Keratinocyte (primary cell): Measurements from ENCODE around the gene ROPN1L. TPM values are rescaled to one million over a fixed set of nuclear protein-coding genes. Genes with fewer than 3 reads are reported as not detected.

Source experiments
- DNase-seq: peaks from one replicate; pipeline ENCODE4 v3.0.0-alpha.2; 2011; ENCODE audit warnings: low read depth, missing footprints, low spot score
- FAIRE-seq: peaks from 2 replicates; lab custom pipeline; 2011; peaks lifted over from hg19 to GRCh38; lab: Jason Lieb, UNC
- H2AFZ ChIP-seq: 2 replicates; pipeline ENCODE4 v1.6.0; 2012; ENCODE audit warnings: low read length, control low read depth, inconsistent platforms; ENCODE audit not compliant: control insufficient read depth
- H3K27ac ChIP-seq: 2 replicates; pipeline ENCODE4 v1.5.1; 2011; ENCODE audit warnings: low read length; ENCODE audit not compliant: control insufficient read depth, insufficient read depth
- H3K27me3 ChIP-seq: 3 replicates; pipeline ENCODE4 v1.6.0; 2011; ENCODE audit warnings: low read length; ENCODE audit not compliant: control insufficient read depth, insufficient read depth; ENCODE audit errors: extremely low read depth
- H3K36me3 ChIP-seq, 2 experiments: 2 replicates in 1 of 2; 3 replicates in 1 of 2; pipeline ENCODE4 v1.5.1; 2011; ENCODE audit warnings: low read length in 2 of 2, mild to moderate bottlenecking in 1 of 2; ENCODE audit not compliant: control insufficient read depth in 2 of 2, insufficient read depth in 2 of 2; ENCODE audit errors: extremely low read depth in 1 of 2
- H3K4me1 ChIP-seq: 3 replicates; pipeline ENCODE4 v1.5.1; 2011; ENCODE audit warnings: low read length; ENCODE audit not compliant: control insufficient read depth, insufficient read depth; ENCODE audit errors: extremely low read depth
- H3K4me2 ChIP-seq: 3 replicates; pipeline ENCODE4 v1.6.0; 2011; ENCODE audit warnings: low read depth, low read length; ENCODE audit not compliant: control insufficient read depth, insufficient read depth; ENCODE audit errors: extremely low read depth
- H3K4me3 ChIP-seq, 3 experiments: fragments of 200-600 bp in 1 of 3; sonication (generic) in 1 of 3; 2 replicates in 2 of 3; 3 replicates in 1 of 3; pipeline ENCODE4 v1.5.1; 2011 to 2016; ENCODE audit warnings: low read length in 3 of 3, mild to moderate bottlenecking in 3 of 3, control low read depth in 2 of 3, inconsistent platforms in 1 of 3, low read depth in 1 of 3, mixed read lengths in 1 of 3, mixed run types in 1 of 3, moderate library complexity in 1 of 3; ENCODE audit not compliant: control insufficient read depth in 2 of 3, insufficient read depth in 2 of 3; ENCODE audit errors: extremely low read depth in 1 of 3
- H3K79me2 ChIP-seq: 2 replicates; pipeline ENCODE4 v1.6.0; 2012; ENCODE audit warnings: low read length; ENCODE audit not compliant: control insufficient read depth, insufficient read depth
- H3K9ac ChIP-seq: 3 replicates; pipeline ENCODE4 v1.6.0; 2011; ENCODE audit warnings: low read length; ENCODE audit not compliant: control insufficient read depth, insufficient read depth; ENCODE audit errors: extremely low read depth
- H3K9me1 ChIP-seq: 3 replicates; pipeline ENCODE4 v1.6.0; 2011; ENCODE audit warnings: low read length; ENCODE audit not compliant: control insufficient read depth, insufficient read depth; ENCODE audit errors: extremely low read depth
- H3K9me3 ChIP-seq: 2 replicates; pipeline ENCODE4 v1.5.1; 2012; ENCODE audit warnings: low read depth, low read length; ENCODE audit not compliant: control insufficient read depth
- H4K20me1 ChIP-seq: 3 replicates; pipeline ENCODE4 v1.6.0; 2011; ENCODE audit warnings: low read length; ENCODE audit not compliant: control insufficient read depth, insufficient read depth; ENCODE audit errors: extremely low read depth
- EZH2 ChIP-seq: IDR thresholded peaks from one replicate; pipeline ENCODE4 v1.6.1; 2012; ENCODE audit warnings: inconsistent platforms, mild to moderate bottlenecking, low read length, moderate library complexity
- dilution Hi-C: fragments of 300-500 bp; cut with MboI; formaldehyde crosslinking; loops from one replicate; pipeline ENCODE4 v1.7.0; 2020; ENCODE audit warnings: low sequenced_read_pairs; ENCODE audit not compliant: extremely low pct_ligation_motif_present
- polyA plus RNA-seq, 5 experiments: library from polyadenylated mRNA; depleted of rRNA in 3 of 5; stranded (reverse) in 3 of 5; stranded (forward) in 1 of 5; unstranded in 1 of 5; fragments of >200 nt; gene quantifications; 1 replicate in 1 of 5; 2 replicates in 3 of 5; 3 replicates in 1 of 5; pipeline versions ENCODE4 v1.2.1 to v1.2.3, GENCODE V29; 2011 to 2012; ENCODE audit warnings: missing spikeins in 2 of 5, low read depth in 1 of 5, low replicate concordance in 1 of 5
- TF ChIP-seq, protein P1 (sequence below), 3 experiments: IDR thresholded peaks in 1 of 3; conservative IDR thresholded peaks in 1 of 3; optimal IDR thresholded peaks in 1 of 3; 2 replicates in 2 of 3; 3 replicates in 1 of 3; pipeline versions ENCODE3 to v1.5.1; 2011; ENCODE audit warnings: low read length in 3 of 3, mild to moderate bottlenecking in 3 of 3, moderate library complexity in 2 of 3, control low read depth in 1 of 3, inconsistent platforms in 1 of 3; ENCODE audit not compliant: insufficient read depth in 2 of 3; ENCODE audit errors: extremely low read depth in 1 of 3

Gene ROPN1L
- polyA plus RNA-seq, 1 donor (not counting 4 experiments of a cell fraction or from before 2014, with no cell fraction given): not detected

DNA sequence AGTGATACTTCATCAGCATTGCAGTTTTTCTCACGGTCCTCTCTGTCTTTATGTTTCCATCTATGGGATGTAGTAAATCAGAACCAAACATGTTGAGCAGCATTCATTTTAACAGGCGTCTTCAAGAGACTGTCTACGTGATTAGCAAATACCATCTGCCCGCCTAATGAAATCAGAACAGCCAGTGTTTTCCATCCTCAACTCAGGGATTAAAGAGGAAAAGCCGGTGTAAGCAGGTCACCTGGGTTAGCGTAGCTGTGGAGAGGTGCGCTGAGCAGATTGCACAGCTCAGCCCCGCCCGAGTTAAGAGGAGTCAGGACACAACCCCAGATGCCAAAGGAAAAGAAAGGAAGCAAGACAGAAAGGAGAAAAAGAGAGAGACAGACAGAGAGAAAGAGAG, 67.9 kb downstream of the ROPN1L start:
- Histone ChIP-seq H3K27me3 (no peaks in the 10 kb centered on the region), H3K9ac (no peak overlapping the region), H3K36me3 (no peaks in the 10 kb centered on the region), H3K4me2 (no peak overlapping the region), H3K9me3 (no peaks in the 10 kb centered on the region), H2AFZ (no peak overlapping the region), H3K79me2 (no peaks in the 10 kb centered on the region), H3K27ac (no peak overlapping the region), H3K4me3 (no peak overlapping the region), H3K4me1 (no peaks in the 10 kb centered on the region), H4K20me1 (no peaks in the 10 kb centered on the region), H3K9me1 (no peaks in the 10 kb centered on the region)
- TF ChIP-seq, protein P1, sequence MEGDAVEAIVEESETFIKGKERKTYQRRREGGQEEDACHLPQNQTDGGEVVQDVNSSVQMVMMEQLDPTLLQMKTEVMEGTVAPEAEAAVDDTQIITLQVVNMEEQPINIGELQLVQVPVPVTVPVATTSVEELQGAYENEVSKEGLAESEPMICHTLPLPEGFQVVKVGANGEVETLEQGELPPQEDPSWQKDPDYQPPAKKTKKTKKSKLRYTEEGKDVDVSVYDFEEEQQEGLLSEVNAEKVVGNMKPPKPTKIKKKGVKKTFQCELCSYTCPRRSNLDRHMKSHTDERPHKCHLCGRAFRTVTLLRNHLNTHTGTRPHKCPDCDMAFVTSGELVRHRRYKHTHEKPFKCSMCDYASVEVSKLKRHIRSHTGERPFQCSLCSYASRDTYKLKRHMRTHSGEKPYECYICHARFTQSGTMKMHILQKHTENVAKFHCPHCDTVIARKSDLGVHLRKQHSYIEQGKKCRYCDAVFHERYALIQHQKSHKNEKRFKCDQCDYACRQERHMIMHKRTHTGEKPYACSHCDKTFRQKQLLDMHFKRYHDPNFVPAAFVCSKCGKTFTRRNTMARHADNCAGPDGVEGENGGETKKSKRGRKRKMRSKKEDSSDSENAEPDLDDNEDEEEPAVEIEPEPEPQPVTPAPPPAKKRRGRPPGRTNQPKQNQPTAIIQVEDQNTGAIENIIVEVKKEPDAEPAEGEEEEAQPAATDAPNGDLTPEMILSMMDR (optimal IDR thresholded peaks at IDR 0.05 in 1 of 3, IDR thresholded peaks at IDR 0.05 in 1 of 3, conservative IDR thresholded peaks at IDR 0.05 in 1 of 3; ENCODE audit: extremely low read depth in 1 of 3, insufficient read depth in 2 of 3, low read length in 3 of 3): no peak
- TF ChIP-seq EZH2: no peak
- DNase-seq (no peak), FAIRE-seq (no peak)
- dilution Hi-C loops: no loop called here

- H3K4me3 ChIP-seq: no peak overlapping the region
- TF ChIP-seq, protein P1 (optimal IDR thresholded peaks at IDR 0.05 in 1 of 3, IDR thresholded peaks at IDR 0.05 in 1 of 3, conservative IDR thresholded peaks at IDR 0.05 in 1 of 3; ENCODE audit: extremely low read depth in 1 of 3, insufficient read depth in 2 of 3, low read length in 3 of 3): no peak
- no peak for TF ChIP-seq EZH2
- dilution Hi-C loops: no loop called here
- H3K4me1 ChIP-seq: no peaks in the 10 kb centered on the region
- DNase-seq: no peak
- H4K20me1 ChIP-seq: no peaks in the 10 kb centered on the region
- no peaks in the 10 kb centered on the region for H3K9me3 ChIP-seq
- H3K36me3 ChIP-seq: no peaks in the 10 kb centered on the region
- H3K4me2 ChIP-seq: no peak overlapping the region
- H3K9me1 ChIP-seq: no peaks in the 10 kb centered on the region
- H3K79me2 ChIP-seq: no peaks in the 10 kb centered on the region
- H3K27me3 ChIP-seq: no peaks in the 10 kb centered on the region
- H3K9ac ChIP-seq: no peak overlapping the region
- H2AFZ ChIP-seq: no peak overlapping the region
- no peak for FAIRE-seq
- no peak overlapping the region for H3K27ac ChIP-seq
These were observed 70.3 kb downstream of the ROPN1L start for GRCh38 chr5:10511741-10512640.
